H1 (cell line): ENCODE measurements around the gene FKBP1A. TPM values are rescaled to one million over a fixed set of nuclear protein-coding genes. Genes with fewer than 3 reads are reported as not detected.

Experiments used
- CTCF ChIA-PET: fragments of 300-600 bp; sonication (Branson Sonifier 250); formaldehyde crosslinking; loops from one replicate; lab custom pipeline; 2021; ENCODE audit not compliant: partially characterized antibody; lab: Charles Lee
- POLR2A ChIA-PET: fragments of 300-600 bp; sonication (Branson Sonifier 250); formaldehyde crosslinking; loops from one replicate; lab custom pipeline; 2021; ENCODE audit warnings: inconsistent platforms; ENCODE audit not compliant: partially characterized antibody; lab: Charles Lee
- DNase-seq, 2 experiments: peaks; one replicate each; pipeline versions ENCODE4 v3.0.0 to v3.0.0-alpha.2; 2010 to 2022; ENCODE audit warnings: low spot score in 2 of 2, low read depth in 1 of 2, mixed read lengths in 1 of 2
- FAIRE-seq: peaks from 2 replicates; lab custom pipeline; 2011; peaks lifted over from hg19 to GRCh38; lab: Jason Lieb, UNC
- H2AFZ ChIP-seq: 2 replicates; pipeline ENCODE4 v1.8.1; 2012; ENCODE audit warnings: low read length, inconsistent platforms
- H2AK5ac ChIP-seq: 2 replicates; pipeline ENCODE4 v1.6.1; 2013; ENCODE audit warnings: low read depth, low read length
- H2BK120ac ChIP-seq: replicated peaks from 2 replicates; pipeline ENCODE3; 2013; ENCODE audit warnings: low read depth, low read length, inconsistent platforms
- H2BK12ac ChIP-seq: 2 replicates; pipeline ENCODE4 v1.6.1; 2013; ENCODE audit warnings: low read depth, low read length
- H2BK15ac ChIP-seq: 2 replicates; pipeline ENCODE4 v1.6.1; 2013; ENCODE audit warnings: low read length
- H2BK20ac ChIP-seq: 2 replicates; pipeline ENCODE4 v1.6.1; 2013; ENCODE audit warnings: low read length
- H2BK5ac ChIP-seq: 2 replicates; pipeline ENCODE4 v1.6.1; 2013; ENCODE audit warnings: low read depth, low read length
- H3K14ac ChIP-seq: 2 replicates; pipeline ENCODE4 v1.6.1; 2013; ENCODE audit warnings: inconsistent platforms; ENCODE audit not compliant: insufficient read length
- H3K18ac ChIP-seq: 2 replicates; pipeline ENCODE4 v1.6.1; 2013; ENCODE audit warnings: low read length; ENCODE audit errors: extremely low read depth
- H3K23ac ChIP-seq: 2 replicates; pipeline ENCODE4 v1.6.1; 2013; ENCODE audit warnings: inconsistent platforms; ENCODE audit not compliant: insufficient read length
- H3K23me2 ChIP-seq: 2 replicates; pipeline ENCODE4 v1.6.1; 2013; ENCODE audit warnings: low read depth, low read length
- H3K27ac ChIP-seq: 2 replicates; pipeline ENCODE4 v1.6.1; 2011; ENCODE audit warnings: low read depth, low read length, inconsistent platforms
- H3K27me3 ChIP-seq, 4 experiments: replicated peaks in 1 of 4; 1 replicate in 1 of 4; 2 replicates in 3 of 4; pipeline versions ENCODE4 v1.6.1 to v1.8.1; 2011 to 2013; ENCODE audit warnings: low read length in 3 of 4, mild to moderate bottlenecking in 3 of 4, inconsistent platforms in 2 of 4, mixed read lengths in 2 of 4, moderate library complexity in 1 of 4; ENCODE audit not compliant: control insufficient read depth in 3 of 4, insufficient read depth in 3 of 4; ENCODE audit errors: extremely low read depth in 1 of 4
- H3K36me3 ChIP-seq, 4 experiments: 2 replicates each; pipeline versions ENCODE4 v1.6.1 to v1.8.1; 2011 to 2013; ENCODE audit warnings: mild to moderate bottlenecking in 4 of 4, low read length in 3 of 4, moderate library complexity in 2 of 4, control low read depth in 1 of 4, inconsistent platforms in 1 of 4; ENCODE audit not compliant: insufficient read depth in 4 of 4, control insufficient read depth in 2 of 4
- H3K4ac ChIP-seq: replicated peaks from 2 replicates; pipeline ENCODE3; 2013; ENCODE audit warnings: low read length, low read depth, mixed read lengths, inconsistent platforms; ENCODE audit not compliant: insufficient read length
- H3K4me1 ChIP-seq, 4 experiments: replicated peaks in 1 of 4; 1 replicate in 1 of 4; 2 replicates in 3 of 4; pipeline versions ENCODE4 v1.6.1 to v1.8.1; 2011 to 2013; ENCODE audit warnings: low read length in 3 of 4, inconsistent platforms in 2 of 4, mixed read lengths in 1 of 4; ENCODE audit not compliant: insufficient read depth in 4 of 4, control insufficient read depth in 3 of 4
- H3K4me2 ChIP-seq, 2 experiments: 2 replicates each; pipeline versions ENCODE4 v1.6.1 to v1.8.1; 2011 to 2013; ENCODE audit warnings: low read depth in 2 of 2, low read length in 2 of 2, control low read depth in 1 of 2, inconsistent platforms in 1 of 2, mild to moderate bottlenecking in 1 of 2; ENCODE audit not compliant: insufficient read depth in 1 of 2
- H3K4me3 ChIP-seq, 4 experiments: fragments of 200-600, 300-600 bp in 1 of 4; sonication (generic), shearing (Covaris generic), sonication (Bioruptor Twin) in 1 of 4; 2 replicates each; pipeline versions ENCODE4 v1.5.1 to v1.8.1; 2011 to 2016; ENCODE audit warnings: low read length in 4 of 4, low read depth in 3 of 4, control low read depth in 2 of 4, inconsistent platforms in 2 of 4, mild to moderate bottlenecking in 2 of 4, mixed read lengths in 1 of 4, moderate library complexity in 1 of 4; ENCODE audit not compliant: insufficient read depth in 2 of 4; ENCODE audit errors: extremely low read depth in 1 of 4
- H3K56ac ChIP-seq: replicated peaks from 2 replicates; pipeline ENCODE3; 2013; ENCODE audit warnings: low read depth, mild to moderate bottlenecking, mixed read lengths, low read length, inconsistent platforms; ENCODE audit not compliant: insufficient read length
- H3K79me1 ChIP-seq: 2 replicates; pipeline ENCODE4 v1.6.1; 2013; ENCODE audit warnings: low read depth, low read length, control low read depth
- H3K79me2 ChIP-seq, 2 experiments: 2 replicates each; pipeline versions ENCODE4 v1.6.1 to v1.8.1; 2012 to 2013; ENCODE audit warnings: low read length in 2 of 2, mild to moderate bottlenecking in 2 of 2, inconsistent platforms in 1 of 2; ENCODE audit not compliant: insufficient read depth in 2 of 2, control insufficient read depth in 1 of 2
- H3K9ac ChIP-seq, 4 experiments: replicated peaks in 1 of 4; 1 replicate in 1 of 4; 2 replicates in 3 of 4; pipeline versions ENCODE4 v1.6.1 to v1.8.1; 2011 to 2013; ENCODE audit warnings: low read depth in 3 of 4, low read length in 3 of 4, control low read depth in 2 of 4, mild to moderate bottlenecking in 2 of 4, moderate library complexity in 2 of 4, inconsistent platforms in 1 of 4; ENCODE audit errors: extremely low read depth in 1 of 4
- H3K9me3 ChIP-seq, 2 experiments: 2 replicates each; pipeline versions ENCODE4 v1.6.1 to v1.8.1; 2012 to 2013; ENCODE audit warnings: mild to moderate bottlenecking in 2 of 2, moderate library complexity in 2 of 2, control low read depth in 1 of 2, inconsistent platforms in 1 of 2, low read depth in 1 of 2, low read length in 1 of 2, mixed read lengths in 1 of 2; ENCODE audit not compliant: insufficient read depth in 2 of 2
- H4K20me1 ChIP-seq, 2 experiments: replicated peaks in 1 of 2; 2 replicates each; pipeline versions ENCODE3 to v1.8.1; 2011 to 2013; ENCODE audit warnings: inconsistent platforms in 2 of 2, low read length in 2 of 2, mild to moderate bottlenecking in 1 of 2; ENCODE audit not compliant: insufficient read depth in 2 of 2, control insufficient read depth in 1 of 2
- H4K5ac ChIP-seq: 2 replicates; pipeline ENCODE4 v1.6.1; 2013; ENCODE audit warnings: low read length, low read depth, mixed read lengths, inconsistent platforms; ENCODE audit not compliant: insufficient read length
- H4K8ac ChIP-seq: 2 replicates; pipeline ENCODE4 v1.8.0; 2013; ENCODE audit warnings: mild to moderate bottlenecking, moderate library complexity, low read length, inconsistent platforms; ENCODE audit not compliant: insufficient read depth; ENCODE audit errors: extremely low read depth
- H4K91ac ChIP-seq: replicated peaks from 2 replicates; pipeline ENCODE3; 2013; ENCODE audit warnings: low read length, mixed read lengths, inconsistent platforms; ENCODE audit not compliant: insufficient read length
- BACH1 ChIP-seq: IDR thresholded peaks from 2 replicates; pipeline ENCODE4 v1.6.1; 2012; ENCODE audit warnings: low read length, improper control_type of control experiment
- CEBPB ChIP-seq: IDR thresholded peaks from 2 replicates; pipeline ENCODE4 v1.6.1; 2012; ENCODE audit warnings: low read depth, low read length
- KDM1A ChIP-seq: fragments of 200-600, 300-600 bp; sonication (generic); IDR thresholded peaks from 2 replicates; pipeline ENCODE4 v1.7.1; 2016; ENCODE audit warnings: mild to moderate bottlenecking, low read length, borderline replicate concordance
- POU5F1 ChIP-seq: IDR thresholded peaks from 2 replicates; pipeline ENCODE4 v1.6.1; 2011; ENCODE audit warnings: low read depth, mild to moderate bottlenecking, low read length, moderate library complexity
- RFX5 ChIP-seq: IDR thresholded peaks from 2 replicates; pipeline ENCODE4 v1.6.1; 2011; ENCODE audit warnings: low read depth, low read length, improper control_type of control experiment, borderline replicate concordance
- SAP30 ChIP-seq: fragments of 300-600 bp; sonication (generic); IDR thresholded peaks from 2 replicates; pipeline ENCODE4 v1.7.1; 2012; ENCODE audit warnings: low read length, moderate library complexity, mild to moderate bottlenecking, inconsistent platforms; ENCODE audit not compliant: insufficient read depth, insufficient replicate concordance
- WGBS, 2 experiments: shearing (Covaris generic) in 1 of 2; methylation state at CpG; one replicate each; pipeline versions ENCODE4 v1.1.6 to v1.1.7; 2013 to 2015; ENCODE audit warnings: low lambda C conversion rate in 2 of 2, mixed read lengths in 2 of 2, inconsistent platforms in 1 of 2, low coverage in 1 of 2, missing lambda C conversion rate in 1 of 2; ENCODE audit not compliant: insufficient replicate concordance in 2 of 2, insufficient coverage in 1 of 2, insufficient read length in 1 of 2; ENCODE audit errors: extremely low coverage in 1 of 2, missing lambda C conversion rate in 1 of 2; 5-methylcytosine and 5-hydroxymethylcytosine counted together
- polyA plus RNA-seq, 7 experiments: library from polyadenylated mRNA; depleted of rRNA in 3 of 7; stranded (reverse) in 5 of 7; unstranded in 2 of 7; fragments of >200 nt in 5 of 7; fragments of 200-250 nt in 2 of 7; gene quantifications; 1 replicate in 5 of 7; 2 replicates in 1 of 7; 4 replicates in 1 of 7; pipeline versions ENCODE4 v1.2.1 to v1.2.3, GENCODE V29; 2011 to 2013; ENCODE audit warnings: missing spikeins in 2 of 7, mixed read lengths in 2 of 7
- total RNA-seq: library from RNA; stranded (reverse); fragmentation: NEBNext Ultra II Directional; extraction: Animal tissue kit (Norgen Biotek cat#: 25700); gene quantifications from 2 replicates; pipeline ENCODE4 v1.2.1, GENCODE V29; 2021
- TF ChIP-seq, protein P1 (sequence below): IDR thresholded peaks from 2 replicates; pipeline ENCODE4 v1.6.1; 2012; ENCODE audit warnings: inconsistent platforms
- TF ChIP-seq, protein P2 (sequence below): IDR thresholded peaks from 2 replicates; pipeline ENCODE4 v1.6.1; 2011; ENCODE audit warnings: low read depth, mild to moderate bottlenecking, low read length; ENCODE audit not compliant: insufficient read depth
- TF ChIP-seq, protein P3 (sequence below), 3 experiments: IDR thresholded peaks; 1 replicate in 2 of 3; 2 replicates in 1 of 3; pipeline versions ENCODE4 v1.5.1 to v1.6.1; 2011; ENCODE audit warnings: low read length in 3 of 3, mild to moderate bottlenecking in 3 of 3, inconsistent platforms in 2 of 3, low read depth in 1 of 3, moderate library complexity in 1 of 3; ENCODE audit not compliant: insufficient read depth in 1 of 3; ENCODE audit errors: control extremely low read depth in 1 of 3

FKBP1A gene
- total and polyA plus RNA-seq, 2 of the 8 experiments (the other 6 are each of a cell fraction or from before 2014, with no cell fraction given): 250 to 685 TPM

DNA sequence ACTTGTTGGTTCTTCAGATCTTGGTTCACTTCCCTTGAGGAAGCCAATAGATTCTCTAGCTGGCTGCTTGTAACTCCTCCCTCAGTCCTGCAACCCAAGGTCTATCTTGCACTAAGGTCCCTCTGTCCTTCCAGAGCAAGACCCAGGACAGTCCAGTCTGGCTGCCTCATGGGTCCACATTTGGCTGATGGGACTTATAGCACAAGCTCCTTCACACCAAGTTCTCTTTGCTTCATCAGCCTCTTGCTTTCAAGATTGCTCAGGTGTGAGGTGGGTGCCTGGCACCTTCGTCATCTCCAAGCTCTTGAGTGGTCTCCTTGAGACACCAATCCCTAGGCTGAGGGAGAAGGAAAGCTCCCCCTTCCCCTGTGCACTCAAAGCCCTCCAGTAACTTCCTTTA, 45.5 kb upstream of the FKBP1A start:
- no peak overlapping the region for H4K5ac ChIP-seq
- H3K79me1 ChIP-seq: no peaks in the 10 kb centered on the region
- H2BK120ac ChIP-seq: no peak overlapping the region
- no peaks in the 10 kb centered on the region for H4K20me1 ChIP-seq
- no peaks in the 10 kb centered on the region for H3K79me2 ChIP-seq
- H3K14ac ChIP-seq: no peak overlapping the region
- no peak overlapping the region for H2AK5ac ChIP-seq
- H2AFZ ChIP-seq: no peak overlapping the region
- H3K23ac ChIP-seq: no peak overlapping the region
- no peak overlapping the region for H3K18ac ChIP-seq
- H2BK15ac ChIP-seq: no peak overlapping the region
- no peak overlapping the region for H3K56ac ChIP-seq
- DNase-seq (no peak), FAIRE-seq (no peak)
- WGBS, 2 experiments: 100% methylated on average over 1 of the region's 1 CpG; no CpG with 5 or more reads in 1 of the 2 experiments
- CTCF ChIA-PET: interaction anchor here (0.7 to 8.4 kb wide), 28 partner anchors 9 to 362 kb away, joined by 3 to 139 read pairs (median 4); partner anchors contain the start of genes NSFL1C and SNPH
- no peak overlapping the region for H3K4ac ChIP-seq
- no peaks in the 10 kb centered on the region for H3K4me1 ChIP-seq
- H4K91ac ChIP-seq: no peak overlapping the region
- POLR2A ChIA-PET: interaction anchor here (0.8 to 2.4 kb wide), 5 partner anchors 10 to 30 kb away, joined by 3 to 7 read pairs (median 4); partner anchors contain the start of gene NSFL1C
- no peak overlapping the region for H3K9ac ChIP-seq
- no peak overlapping the region; the same call in 1 of the 2 replicates for H2BK12ac ChIP-seq
- no peaks in the 10 kb centered on the region for H3K27me3 ChIP-seq
- peaks cover 2 to 19% (median 7%) of the 10 kb centered on the region in 4 experiments; a peak in 6 of 8 replicates for H3K36me3 ChIP-seq
- H3K4me3 ChIP-seq: no peak overlapping the region
- no peak overlapping the region for H2BK5ac ChIP-seq
- no peak overlapping the region for H3K27ac ChIP-seq
- H4K8ac ChIP-seq: no peak overlapping the region
- no peak overlapping the region for H2BK20ac ChIP-seq
- H3K23me2 ChIP-seq: no peaks in the 10 kb centered on the region
- H3K9me3 ChIP-seq: peaks cover 10 to 13% of the 10 kb centered on the region in 2 experiments
- H3K4me2 ChIP-seq: no peak overlapping the region
- TF ChIP-seq BACH1 (no peak), CEBPB (no peak), POU5F1 (no peak), KDM1A (no peak), RFX5 (no peak), SAP30 (no peak)
- TF ChIP-seq, protein P1, sequence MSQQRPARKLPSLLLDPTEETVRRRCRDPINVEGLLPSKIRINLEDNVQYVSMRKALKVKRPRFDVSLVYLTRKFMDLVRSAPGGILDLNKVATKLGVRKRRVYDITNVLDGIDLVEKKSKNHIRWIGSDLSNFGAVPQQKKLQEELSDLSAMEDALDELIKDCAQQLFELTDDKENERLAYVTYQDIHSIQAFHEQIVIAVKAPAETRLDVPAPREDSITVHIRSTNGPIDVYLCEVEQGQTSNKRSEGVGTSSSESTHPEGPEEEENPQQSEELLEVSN: no peak
- TF ChIP-seq, protein P2, sequence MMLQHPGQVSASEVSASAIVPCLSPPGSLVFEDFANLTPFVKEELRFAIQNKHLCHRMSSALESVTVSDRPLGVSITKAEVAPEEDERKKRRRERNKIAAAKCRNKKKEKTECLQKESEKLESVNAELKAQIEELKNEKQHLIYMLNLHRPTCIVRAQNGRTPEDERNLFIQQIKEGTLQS: no peak
- TF ChIP-seq, protein P3, sequence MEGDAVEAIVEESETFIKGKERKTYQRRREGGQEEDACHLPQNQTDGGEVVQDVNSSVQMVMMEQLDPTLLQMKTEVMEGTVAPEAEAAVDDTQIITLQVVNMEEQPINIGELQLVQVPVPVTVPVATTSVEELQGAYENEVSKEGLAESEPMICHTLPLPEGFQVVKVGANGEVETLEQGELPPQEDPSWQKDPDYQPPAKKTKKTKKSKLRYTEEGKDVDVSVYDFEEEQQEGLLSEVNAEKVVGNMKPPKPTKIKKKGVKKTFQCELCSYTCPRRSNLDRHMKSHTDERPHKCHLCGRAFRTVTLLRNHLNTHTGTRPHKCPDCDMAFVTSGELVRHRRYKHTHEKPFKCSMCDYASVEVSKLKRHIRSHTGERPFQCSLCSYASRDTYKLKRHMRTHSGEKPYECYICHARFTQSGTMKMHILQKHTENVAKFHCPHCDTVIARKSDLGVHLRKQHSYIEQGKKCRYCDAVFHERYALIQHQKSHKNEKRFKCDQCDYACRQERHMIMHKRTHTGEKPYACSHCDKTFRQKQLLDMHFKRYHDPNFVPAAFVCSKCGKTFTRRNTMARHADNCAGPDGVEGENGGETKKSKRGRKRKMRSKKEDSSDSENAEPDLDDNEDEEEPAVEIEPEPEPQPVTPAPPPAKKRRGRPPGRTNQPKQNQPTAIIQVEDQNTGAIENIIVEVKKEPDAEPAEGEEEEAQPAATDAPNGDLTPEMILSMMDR (IDR thresholded peaks at IDR 0.05; ENCODE audit: control extremely low read depth in 1 of 3, insufficient read depth in 1 of 3, low read depth in 1 of 3, low read length in 3 of 3): no peak
